NCI-H1105 (cell line): ENCODE results near the gene DLG2.

Source experiments
- DNase-seq: peaks from one replicate; lab custom pipeline; 2025; lab: John Stamatoyannopoulos, UW

Gene DLG2

DNA sequence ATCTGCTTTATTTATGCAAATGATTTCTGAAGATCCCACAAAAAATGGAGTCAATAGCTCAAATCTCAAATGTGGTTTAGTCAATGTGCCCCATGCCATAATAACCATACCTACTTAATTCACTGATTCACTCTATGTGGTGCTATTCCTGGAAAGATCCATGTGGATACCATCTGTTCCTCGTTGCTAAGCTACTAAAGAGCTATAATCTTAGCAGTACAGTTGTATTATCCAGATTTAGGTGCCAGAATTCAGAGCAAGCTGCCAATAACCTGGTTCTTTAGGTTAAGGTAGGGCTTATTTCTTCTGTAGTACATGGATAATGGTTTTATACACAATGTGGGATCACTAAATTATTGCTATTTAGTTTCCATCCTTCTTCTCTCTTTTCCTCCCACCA lies 1366.3 kb downstream of the DLG2 start:
- DNase-seq, result no peak

GRCh38 chr11:84256618-84257017 lies 1370.5 kb downstream of the DLG2 start:
- DNase-seq, result no peak

- no peak for DNase-seq
Observed at GRCh38 chr11:84255483-84255882, 1371.7 kb downstream of the DLG2 start.

- no peak for DNase-seq
Observed at GRCh38 chr11:84250834-84251613, 1376.1 kb downstream of the DLG2 start.

DNA sequence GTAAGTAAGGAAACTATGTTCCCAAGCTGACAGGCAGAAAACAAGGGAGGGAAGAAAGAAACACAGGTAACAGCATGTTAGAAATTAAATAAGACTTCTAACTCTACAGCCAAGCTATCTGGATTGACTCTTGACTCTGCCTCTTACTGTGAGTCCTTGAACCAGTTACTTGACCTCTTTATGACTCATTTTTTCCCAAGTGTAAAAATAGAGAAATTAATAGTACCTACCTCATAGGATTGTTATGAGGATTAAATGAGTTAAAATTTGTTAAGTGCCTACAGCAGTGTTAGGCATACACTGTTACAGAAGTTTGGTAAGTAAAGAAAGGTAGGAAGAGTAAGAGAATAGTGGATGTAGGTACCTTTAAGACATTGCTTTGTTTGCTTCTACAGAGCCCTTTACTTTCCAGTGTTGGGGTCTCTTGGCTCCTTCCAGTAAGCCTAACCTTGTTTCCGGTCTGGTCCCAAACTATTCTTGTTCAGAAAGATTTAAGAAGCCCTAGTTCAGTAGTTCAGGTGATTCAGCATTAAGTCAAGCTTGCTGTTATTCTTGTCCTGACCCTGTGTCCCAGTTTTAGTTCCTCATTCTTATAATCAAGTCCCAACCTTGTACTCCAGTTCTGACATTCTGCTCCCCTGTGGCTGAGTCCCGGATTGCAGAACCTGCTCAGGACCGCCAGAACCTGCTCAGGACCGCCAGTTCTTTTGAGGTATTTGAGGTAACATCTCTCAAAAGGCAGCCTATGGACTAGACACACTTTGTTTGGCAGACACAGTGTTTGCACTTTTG lies 1377.6 kb downstream of the DLG2 start:
- DNase-seq, result no peak

DNA sequence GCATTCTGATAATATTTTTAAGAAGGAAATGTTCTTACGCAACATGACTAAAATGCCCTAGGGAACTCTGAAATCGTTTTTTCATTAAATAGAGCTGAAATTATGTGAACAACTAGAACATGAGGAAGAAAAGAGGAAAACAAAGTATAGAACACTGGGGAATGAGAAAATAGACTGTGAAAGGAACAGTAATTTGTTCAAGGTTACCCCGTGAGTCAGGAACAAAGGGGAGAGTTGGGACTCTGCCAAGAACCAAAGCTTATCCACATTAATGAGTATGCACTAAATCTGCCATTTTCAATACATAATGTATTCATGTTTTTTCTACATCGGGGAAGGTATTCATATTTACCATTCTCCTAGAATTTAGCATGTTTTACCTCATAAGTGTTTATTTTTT lies 1379.2 kb downstream of the DLG2 start:
- peak; percentile 17 for DNase-seq

DNA sequence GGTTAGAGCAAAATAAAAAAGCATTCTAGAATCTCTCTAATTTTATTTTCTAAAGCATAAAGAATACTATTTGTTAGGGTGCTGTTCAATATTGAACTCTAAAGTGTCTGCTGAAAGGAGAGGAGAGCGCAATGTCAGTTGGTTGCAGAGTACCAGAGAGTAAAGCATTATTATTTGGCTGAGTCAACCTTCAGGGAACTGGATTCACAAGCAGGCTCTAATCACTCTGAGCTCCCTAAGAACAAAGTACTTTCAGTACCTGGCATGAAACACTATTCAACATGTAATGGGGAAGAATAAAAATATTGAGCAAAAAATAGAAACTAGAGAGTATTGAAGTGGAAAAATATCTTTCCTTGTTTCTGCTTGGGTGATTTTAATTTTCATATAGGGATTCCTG lies 1380.0 kb downstream of the DLG2 start:
- DNase-seq, result no peak

GRCh38 chr11:84243629-84244263 lies 1383.4 kb downstream of the DLG2 start:
- no peak for DNase-seq

DNA sequence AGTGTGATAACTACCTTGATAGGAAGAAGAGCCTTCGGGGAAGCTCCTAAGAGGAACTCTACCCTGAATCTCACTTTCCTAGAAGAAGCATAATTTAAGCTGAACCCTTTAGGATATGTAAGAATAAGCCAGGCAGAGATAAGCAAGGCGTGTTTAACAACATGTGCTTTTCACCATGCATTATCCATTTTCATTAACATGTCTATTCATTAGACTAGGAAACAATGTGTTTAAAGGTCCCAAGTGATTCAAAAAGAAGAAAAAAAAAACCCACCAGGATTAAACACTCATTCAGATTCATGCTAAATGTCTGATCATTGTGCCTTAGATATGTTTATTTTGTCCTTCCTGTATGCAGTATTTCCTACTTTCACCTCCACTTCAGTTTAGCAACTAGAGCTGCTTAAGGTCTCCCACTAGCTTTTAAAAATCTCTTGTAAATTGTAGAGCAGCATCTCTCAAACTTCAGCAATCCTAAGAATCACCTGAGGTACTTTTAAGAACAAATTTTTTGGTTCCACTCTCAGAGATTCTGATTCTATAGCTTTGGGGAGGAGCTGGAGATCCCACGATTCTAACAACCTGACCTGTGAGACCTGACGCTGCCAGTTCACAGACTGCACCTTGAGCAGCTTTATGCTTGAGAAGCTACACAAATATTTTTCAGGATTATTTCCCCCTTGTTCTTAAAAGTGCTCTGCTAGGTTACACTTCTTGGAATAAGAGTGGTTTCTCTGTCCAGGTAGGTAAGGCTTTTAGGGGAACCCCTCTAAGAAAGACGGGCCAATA lies 1385.6 kb downstream of the DLG2 start:
- no peak for DNase-seq

- no peak for DNase-seq
Observed at GRCh38 chr11:84240847-84241246, 1386.3 kb downstream of the DLG2 start.

GRCh38 chr11:84236436-84236835 lies 1390.7 kb downstream of the DLG2 start:
- no peak for DNase-seq

GRCh38 chr11:84234462-84235202 lies 1392.5 kb downstream of the DLG2 start:
- no peak for DNase-seq

- peak; percentile 34 for DNase-seq
Observed at GRCh38 chr11:84234011-84234410, 1393.1 kb downstream of the DLG2 start.

GRCh38 chr11:84232511-84232910 lies 1394.6 kb downstream of the DLG2 start:
- DNase-seq, result no peak

DNA sequence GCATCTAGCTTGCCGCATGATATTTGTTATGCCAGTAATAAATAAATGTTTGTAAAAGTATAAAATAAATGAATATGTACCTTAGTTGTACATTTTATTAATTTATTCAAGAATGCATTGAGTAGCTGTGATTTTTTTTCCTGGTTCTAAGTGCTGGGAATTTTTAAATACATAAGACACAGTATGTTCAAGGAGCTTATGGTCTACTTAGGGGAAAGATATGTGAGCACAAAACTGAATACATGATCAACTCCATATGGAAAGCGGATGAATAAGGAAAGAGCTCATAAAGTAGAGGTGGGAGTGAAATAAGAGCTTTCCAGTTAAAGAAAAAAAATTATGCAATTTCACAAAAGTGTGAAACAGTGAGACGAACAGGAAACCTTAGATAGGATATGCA lies 1396.7 kb downstream of the DLG2 start:
- DNase-seq, result no peak

DNA sequence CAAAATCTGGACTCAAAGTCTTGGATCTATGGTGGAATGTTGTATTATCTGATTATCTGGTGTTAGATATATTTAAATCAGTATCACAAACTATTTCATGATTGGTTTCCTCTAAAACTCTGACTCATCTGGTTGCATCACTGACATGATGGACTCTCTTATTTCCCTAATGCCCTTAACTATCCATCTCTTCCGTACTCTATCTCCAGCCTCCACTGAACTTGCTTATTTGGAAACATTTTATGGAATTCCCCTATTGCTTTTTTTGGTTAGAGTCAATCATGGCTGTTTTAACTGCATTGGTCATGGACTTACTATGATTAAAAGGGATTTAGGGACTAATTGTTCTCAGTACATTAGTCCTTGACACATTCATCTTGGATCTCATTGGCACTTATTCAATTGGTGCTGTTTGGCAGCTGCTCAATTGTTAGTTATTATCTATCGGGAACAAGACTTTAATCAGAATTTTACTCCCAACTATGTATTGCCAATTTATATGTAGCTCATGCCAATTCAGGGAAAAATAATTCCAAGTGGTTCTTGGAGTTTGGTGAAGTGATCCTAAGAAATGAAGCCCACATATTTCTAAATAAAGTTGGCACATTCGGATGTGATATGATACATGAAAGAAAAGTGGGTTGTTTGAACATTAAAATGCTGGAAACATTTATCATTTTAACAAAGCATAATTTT lies 1399.0 kb downstream of the DLG2 start:
- DNase-seq, result no peak

GRCh38 chr11:84224042-84224441 lies 1403.1 kb downstream of the DLG2 start:
- no peak for DNase-seq

- DNase-seq, result no peak
Observed at GRCh38 chr11:84218318-84218717, 1408.8 kb downstream of the DLG2 start.

- no peak for DNase-seq
Observed at GRCh38 chr11:84215672-84216071, 1411.5 kb downstream of the DLG2 start.

- DNase-seq, result no peak
Observed at GRCh38 chr11:84214557-84214956, 1412.6 kb downstream of the DLG2 start.
